G401.6 (cell line): ENCODE measurements around the gene KCNJ4.

ENCODE experiments used
- FAIRE-seq: peaks from 2 replicates; lab custom pipeline; 2012; peaks lifted over from hg19 to GRCh38; lab: Jason Lieb, UNC

The KCNJ4 gene

GRCh38 chr22:38429499-38430068 is 25.4 kb downstream of the KCNJ4 start:
- no peak for FAIRE-seq

- FAIRE-seq = no peak
Observed at GRCh38 chr22:38428714-38429113, 26.3 kb downstream of the KCNJ4 start.

GRCh38 chr22:38427940-38428339 is 27.1 kb downstream of the KCNJ4 start:
- FAIRE-seq = no peak

GRCh38 chr22:38427465-38427864 is 27.5 kb downstream of the KCNJ4 start:
- FAIRE-seq = no peak

DNA sequence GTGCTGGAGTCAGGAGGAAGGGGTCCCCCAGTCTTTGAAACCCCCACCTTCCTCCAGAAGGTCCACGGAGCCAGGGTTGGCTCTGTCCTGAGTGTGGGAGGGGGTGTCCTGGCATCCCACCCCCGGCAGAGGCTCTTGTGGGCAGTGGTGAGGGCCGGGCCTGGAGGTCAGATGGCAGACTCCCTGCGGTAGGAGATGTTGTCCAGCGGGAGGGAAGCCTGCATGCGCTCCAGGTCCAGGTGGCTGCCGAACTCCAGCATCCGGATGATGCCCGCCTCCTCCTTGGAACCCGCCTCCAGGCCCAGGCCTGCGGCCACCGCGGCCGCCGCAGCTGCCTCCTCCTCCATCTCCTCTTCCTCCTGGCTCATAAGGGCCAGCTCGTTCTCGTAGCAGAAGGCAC is 28.4 kb downstream of the KCNJ4 start:
- no peak for FAIRE-seq

GRCh38 chr22:38424525-38425080 is 30.4 kb downstream of the KCNJ4 start:
- FAIRE-seq = no peak

DNA sequence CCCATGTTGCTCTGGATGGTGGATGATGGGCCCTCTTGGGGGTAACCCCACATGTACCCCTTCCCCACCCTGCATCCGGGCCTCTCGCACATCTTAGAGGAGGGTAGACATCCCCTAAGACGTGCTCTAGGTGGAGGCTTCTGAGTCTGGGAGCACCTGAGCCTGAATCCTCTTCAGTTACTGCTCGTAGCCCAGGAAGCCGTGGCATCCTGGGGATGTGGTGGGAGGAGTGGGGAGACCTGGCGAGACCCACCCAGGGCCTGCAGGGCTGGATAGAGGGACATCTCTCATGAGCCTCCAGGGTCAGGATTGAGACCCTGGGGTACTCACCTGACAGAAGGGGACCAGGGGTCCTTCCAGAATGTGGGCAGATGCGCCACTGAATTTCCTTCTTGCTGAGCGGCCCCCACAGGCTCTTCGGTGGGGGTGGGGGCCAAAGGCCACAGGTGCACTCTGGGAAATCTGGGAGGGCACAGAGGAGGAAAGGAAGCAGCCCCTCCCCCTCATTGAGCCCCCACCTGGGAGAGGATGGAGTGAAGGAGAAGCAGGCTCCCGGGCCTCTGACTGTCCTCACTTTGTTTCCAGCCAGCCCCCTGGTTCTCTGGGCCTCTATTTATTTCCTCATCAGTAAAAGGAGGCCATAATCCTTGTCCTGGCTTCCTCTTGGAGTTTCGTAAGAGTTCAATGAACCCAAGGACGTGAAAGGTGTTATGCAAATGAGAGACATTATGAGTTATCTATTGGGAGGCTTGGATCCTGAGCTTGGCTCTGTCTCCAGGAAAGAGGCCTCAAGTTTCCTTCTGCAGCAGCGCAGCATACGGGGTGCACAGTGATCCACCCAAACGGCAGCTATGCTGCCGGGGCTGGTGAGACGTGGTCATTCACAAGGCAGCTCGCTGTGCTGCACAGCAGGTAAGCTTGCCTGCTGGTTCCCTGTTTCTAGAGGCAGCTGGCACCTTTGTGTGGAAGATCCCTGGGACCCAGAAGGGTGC is 31.2 kb downstream of the KCNJ4 start:
- no peak for FAIRE-seq

DNA sequence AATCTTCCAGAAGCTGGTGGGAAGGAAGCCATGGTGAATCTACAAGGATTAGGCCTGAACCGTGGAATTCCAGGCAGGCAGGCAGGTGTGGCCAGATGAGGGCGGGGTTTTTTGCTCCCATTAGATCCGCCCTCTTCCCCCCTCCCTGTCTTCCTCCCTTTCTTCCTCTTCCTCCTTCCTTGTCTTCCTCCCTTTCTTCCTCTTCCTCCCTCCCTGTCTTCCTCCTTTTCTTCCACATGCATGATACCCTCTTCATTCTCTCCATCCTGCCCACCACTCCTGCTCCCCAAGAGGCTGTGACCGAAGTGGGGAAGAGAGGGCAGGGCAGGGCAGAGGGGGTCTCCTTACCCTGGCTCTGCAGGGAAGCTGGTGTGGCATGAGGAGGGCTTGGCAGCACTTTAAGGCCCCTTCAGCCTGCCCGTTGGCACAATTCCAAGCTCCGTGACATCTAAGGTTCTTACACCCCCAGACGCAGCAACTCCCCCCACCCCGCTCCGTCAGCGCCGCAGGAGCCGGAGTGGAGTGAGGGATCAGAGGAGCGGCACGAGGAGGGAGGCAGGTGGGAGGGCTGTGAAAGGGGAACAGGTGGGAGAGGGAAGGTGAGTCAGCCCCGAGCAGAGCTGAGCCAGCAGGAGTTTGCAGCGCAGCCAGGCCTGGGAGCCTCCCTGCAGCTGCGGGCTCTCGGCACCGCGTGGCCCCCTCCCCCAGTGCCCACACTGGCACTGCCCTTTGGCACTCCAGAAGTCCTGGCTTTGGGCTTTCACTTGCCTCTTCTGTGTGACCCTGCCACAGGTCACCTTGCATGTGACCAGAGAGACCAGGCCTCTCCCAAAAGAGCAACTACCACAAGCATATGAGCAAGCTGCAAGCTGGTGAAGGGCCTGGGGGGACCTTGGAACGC is 32.1 kb downstream of the KCNJ4 start:
- FAIRE-seq = no peak

DNA sequence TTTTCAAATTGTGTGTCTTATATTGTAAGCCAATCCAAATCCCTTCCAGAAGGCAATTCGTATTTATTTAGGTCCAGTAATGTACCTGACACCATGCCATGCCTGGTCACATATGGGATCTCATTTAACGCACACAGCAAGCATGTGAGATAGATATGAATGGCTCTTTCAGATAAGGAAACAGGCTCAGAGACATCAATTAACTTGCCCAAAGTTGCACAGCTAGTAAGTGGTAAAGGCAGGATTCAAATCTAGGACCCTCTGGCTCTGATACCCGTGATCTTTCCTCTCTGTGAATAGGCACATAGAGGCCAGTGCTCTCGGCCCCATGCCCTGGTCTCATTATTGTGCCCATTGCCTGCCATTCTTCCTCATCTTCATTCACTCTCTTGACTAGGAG is 34.3 kb downstream of the KCNJ4 start:
- no peak for FAIRE-seq

DNA sequence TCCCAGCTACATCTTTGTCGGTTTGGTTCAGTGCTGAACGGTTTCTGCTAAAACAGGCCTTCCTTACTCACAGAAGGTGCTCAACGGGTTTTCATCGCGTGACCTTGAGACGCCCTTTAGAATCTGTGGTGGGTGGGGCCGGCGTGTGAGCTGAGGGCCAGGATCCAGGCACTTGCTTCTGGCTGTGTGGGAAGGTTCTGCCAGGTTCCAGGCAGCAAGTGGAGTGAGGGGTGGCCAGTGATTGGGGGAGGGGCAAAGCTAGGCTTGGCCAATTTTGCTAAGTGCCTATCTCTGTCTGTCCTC is 35.2 kb downstream of the KCNJ4 start:
- FAIRE-seq = no peak

DNA sequence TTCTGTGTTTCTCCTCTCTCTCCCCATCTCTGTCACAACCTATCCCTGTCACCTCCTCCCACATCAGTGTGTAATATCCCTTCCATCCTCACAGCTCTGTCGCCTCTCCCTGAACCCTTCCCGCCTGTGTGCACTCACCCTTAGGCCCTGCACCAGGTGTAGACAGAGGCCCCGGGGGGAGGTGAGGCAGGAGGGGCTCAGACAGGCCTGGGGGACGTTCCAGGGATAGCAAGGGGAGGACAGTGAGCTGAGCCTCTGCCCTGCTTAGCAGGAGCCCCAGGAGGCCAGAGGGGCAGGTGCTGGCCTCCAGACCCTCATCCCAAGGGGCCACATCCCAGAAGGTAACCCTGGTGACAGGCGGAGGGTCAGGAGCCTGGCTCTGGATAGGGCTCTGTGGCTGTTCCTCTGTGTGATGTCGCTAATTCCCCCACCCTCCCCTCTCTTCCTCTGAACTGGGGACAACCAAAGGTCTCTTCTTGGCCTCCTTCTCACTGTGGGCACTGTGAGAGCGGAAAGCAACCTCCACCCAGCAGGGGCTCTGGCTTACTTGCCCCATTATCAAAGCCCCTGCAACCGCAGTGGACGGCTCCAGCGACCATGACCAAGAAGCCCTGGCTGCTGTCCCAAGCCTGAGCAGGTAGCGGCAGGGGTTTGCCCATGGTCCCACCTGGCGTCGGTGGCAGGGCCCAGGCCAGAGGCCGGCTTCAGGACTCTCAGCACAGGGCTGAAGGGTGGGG is 35.7 kb downstream of the KCNJ4 start:
- no peak for FAIRE-seq

DNA sequence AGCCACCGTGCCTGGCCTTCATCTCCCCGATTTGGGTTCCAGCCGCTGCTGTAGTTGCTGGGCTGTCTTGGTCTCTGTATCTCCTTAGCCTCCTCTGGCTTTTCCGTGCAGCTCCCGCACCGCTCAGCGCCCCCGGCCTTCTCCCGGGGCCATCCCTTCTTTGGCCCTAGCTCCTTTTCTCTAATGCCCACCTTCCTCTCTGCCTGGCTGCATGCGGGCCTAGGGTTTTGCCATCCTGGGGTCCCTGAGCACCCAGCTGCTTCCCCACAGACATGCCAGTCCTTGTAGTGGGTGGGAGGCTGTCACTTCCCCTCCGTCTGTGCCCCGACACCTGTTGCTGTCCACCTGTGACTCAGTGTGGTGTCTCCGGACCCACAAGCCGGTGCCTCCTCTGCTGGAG is 36.4 kb downstream of the KCNJ4 start:
- no peak for FAIRE-seq

GRCh38 chr22:38417252-38418060 is 37.5 kb downstream of the KCNJ4 start:
- no peak for FAIRE-seq

DNA sequence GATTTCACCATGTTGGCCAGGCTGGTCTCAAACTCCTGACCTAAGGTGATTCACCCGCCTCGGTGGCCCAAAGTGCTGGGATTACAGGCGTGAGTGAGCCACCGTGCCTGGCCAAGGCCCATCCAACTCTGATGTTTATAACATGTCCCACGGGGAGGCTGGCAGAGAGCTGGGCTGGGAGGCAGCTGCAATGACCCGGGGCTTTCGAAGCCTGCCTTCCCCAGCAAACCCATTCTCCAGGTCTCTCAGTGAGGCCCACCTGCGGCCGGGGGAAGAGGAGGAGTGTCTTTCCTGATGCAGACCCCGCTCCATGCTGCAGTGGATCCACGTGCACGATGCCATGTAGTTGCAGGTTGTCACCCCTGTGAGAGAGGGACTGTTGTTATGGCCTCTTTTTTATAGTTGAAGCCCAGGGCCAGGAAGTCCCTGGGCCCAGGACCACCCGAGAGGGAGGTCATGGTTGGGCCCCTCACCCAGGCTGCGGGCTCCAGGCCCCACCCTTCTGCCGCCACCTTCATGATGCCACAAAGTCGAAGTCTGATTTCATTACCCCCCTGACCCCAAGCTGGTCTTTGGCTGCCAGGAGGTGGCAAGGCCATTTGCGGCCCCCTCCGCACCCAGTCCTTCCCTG is 38.3 kb downstream of the KCNJ4 start:
- no peak for FAIRE-seq

- FAIRE-seq = no peak
Observed at GRCh38 chr22:38415561-38416321, 39.3 kb downstream of the KCNJ4 start.

DNA sequence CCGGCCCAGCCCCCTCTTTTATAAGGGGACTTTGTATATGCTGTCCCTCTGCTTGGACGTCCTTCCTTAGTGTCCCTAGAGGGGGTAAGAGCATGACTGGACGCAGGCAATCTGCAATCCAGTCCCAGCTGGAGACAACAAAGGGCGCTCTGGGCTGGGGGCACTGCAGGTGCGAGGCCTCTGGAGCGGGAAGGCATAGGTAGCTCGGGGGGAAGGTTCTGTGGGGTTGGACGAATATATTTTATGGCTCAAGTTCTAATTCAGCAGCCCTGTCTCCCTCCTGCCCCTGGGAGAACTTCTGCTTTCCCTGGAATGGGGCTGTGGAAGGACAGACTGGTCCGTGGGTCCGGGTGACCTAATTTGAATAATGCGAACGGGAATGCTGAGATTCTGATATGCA is 40.0 kb downstream of the KCNJ4 start:
- FAIRE-seq = no peak

DNA sequence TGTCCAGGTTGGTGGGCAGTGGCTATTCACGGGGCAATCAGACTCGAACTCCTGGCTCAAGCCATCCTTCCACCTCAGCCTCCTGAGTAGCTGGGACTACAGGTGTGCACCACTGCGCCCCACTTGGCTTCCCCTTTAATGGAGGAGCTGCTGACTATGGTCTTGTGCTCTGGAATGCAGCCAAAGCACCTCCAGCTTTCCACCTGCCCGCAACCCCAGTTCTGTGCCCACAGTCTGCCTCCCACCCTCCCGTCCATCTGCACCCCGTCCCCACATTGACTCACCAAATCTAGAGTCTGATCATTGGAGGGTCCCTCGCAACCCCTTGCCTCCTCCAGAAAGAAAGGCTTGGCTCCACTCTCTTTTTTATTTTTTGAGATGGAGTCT is 41.0 kb downstream of the KCNJ4 start:
- no peak for FAIRE-seq

- FAIRE-seq = no peak
Observed at GRCh38 chr22:38413085-38414008, 41.7 kb downstream of the KCNJ4 start.
